OCI-LY1 (cell line): Measurements from ENCODE around the gene ZNF714.

Experiments used
- H2AFZ ChIP-seq: fragments of 200-600 bp; sonication (generic), shearing (Covaris generic); 2 replicates; pipeline ENCODE4 v1.6.0; 2014; ENCODE audit warnings: antibody characterized with exemption, mild to moderate bottlenecking, low read length
- H3F3A ChIP-seq: fragments of 200-600 bp; sonication (generic), shearing (Covaris generic); 2 replicates; pipeline ENCODE4 v1.6.0; 2014; ENCODE audit warnings: mild to moderate bottlenecking, antibody characterized with exemption, low read length, moderate library complexity; ENCODE audit not compliant: insufficient read depth
- H3K27ac ChIP-seq: fragments of 200-600 bp; sonication (generic); 2 replicates; pipeline ENCODE4 v1.5.1; 2014; ENCODE audit warnings: low read length, mixed run types, mild to moderate bottlenecking, low read depth; ENCODE audit not compliant: poor library complexity, severe bottlenecking
- H3K27me3 ChIP-seq: fragments of 200-600 bp; sonication (generic); 2 replicates; pipeline ENCODE4 v1.6.0; 2014; ENCODE audit warnings: antibody characterized with exemption, mild to moderate bottlenecking, low read length, moderate library complexity; ENCODE audit not compliant: insufficient read depth
- H3K36me3 ChIP-seq: fragments of 200-600 bp; sonication (generic); 2 replicates; pipeline ENCODE4 v1.6.1; 2014; ENCODE audit warnings: mild to moderate bottlenecking, antibody characterized with exemption, low read length, moderate library complexity, mixed read lengths; ENCODE audit not compliant: insufficient read depth
- H3K4me1 ChIP-seq: fragments of 200-600 bp; sonication (generic); 2 replicates; pipeline ENCODE4 v1.5.1; 2014; ENCODE audit warnings: mild to moderate bottlenecking, low read length, moderate library complexity; ENCODE audit not compliant: insufficient read depth, severe bottlenecking
- H3K4me2 ChIP-seq: fragments of 200-600 bp; sonication (generic), shearing (Covaris generic); 2 replicates; pipeline ENCODE4 v1.6.1; 2014; ENCODE audit warnings: low read length
- H3K4me3 ChIP-seq: fragments of 200-600 bp; sonication (generic); 2 replicates; pipeline ENCODE4 v1.5.1; 2014; ENCODE audit warnings: low read length, low read depth, mild to moderate bottlenecking, mixed read lengths; ENCODE audit not compliant: poor library complexity, severe bottlenecking
- H3K79me2 ChIP-seq: fragments of 200-600 bp; shearing (Covaris generic); 2 replicates; pipeline ENCODE4 v1.6.1; 2016; ENCODE audit warnings: mixed run types, low read length, mixed read lengths; ENCODE audit not compliant: insufficient read depth
- H3K9ac ChIP-seq: fragments of 200-600 bp; sonication (generic), shearing (Covaris generic); 2 replicates; pipeline ENCODE4 v1.6.1; 2014; ENCODE audit warnings: mild to moderate bottlenecking, low read length, mixed read lengths
- H3K9me2 ChIP-seq: fragments of 200-600 bp; sonication (generic), shearing (Covaris generic); 2 replicates; pipeline ENCODE4 v1.6.1; 2014; ENCODE audit warnings: low read depth, mild to moderate bottlenecking, low read length, mixed read lengths
- H3K9me3 ChIP-seq: fragments of 200-600 bp; shearing (Covaris generic); 2 replicates; pipeline ENCODE4 v1.6.1; 2014; ENCODE audit warnings: low read length, mixed read lengths
- H4K20me1 ChIP-seq: fragments of 200-600 bp; sonication (generic), shearing (Covaris generic); 2 replicates; pipeline ENCODE4 v1.6.0; 2016; ENCODE audit warnings: mild to moderate bottlenecking, low read length; ENCODE audit not compliant: insufficient read depth
- EZH2 ChIP-seq: fragments of 200-600 bp; sonication (generic), shearing (Covaris generic); IDR thresholded peaks from 2 replicates; pipeline ENCODE4 v1.8.0; 2017; ENCODE audit warnings: borderline replicate concordance, mixed run types, mild to moderate bottlenecking, antibody characterized with exemption, low read length, moderate library complexity, mixed read lengths
- TF ChIP-seq, protein P1 (sequence below): fragments of 200-600 bp; sonication (generic), shearing (Covaris generic); IDR thresholded peaks from 2 replicates; pipeline ENCODE4 v1.5.1; 2017; ENCODE audit warnings: mild to moderate bottlenecking, antibody characterized with exemption, low read length, moderate library complexity, mixed read lengths

Gene ZNF714

DNA sequence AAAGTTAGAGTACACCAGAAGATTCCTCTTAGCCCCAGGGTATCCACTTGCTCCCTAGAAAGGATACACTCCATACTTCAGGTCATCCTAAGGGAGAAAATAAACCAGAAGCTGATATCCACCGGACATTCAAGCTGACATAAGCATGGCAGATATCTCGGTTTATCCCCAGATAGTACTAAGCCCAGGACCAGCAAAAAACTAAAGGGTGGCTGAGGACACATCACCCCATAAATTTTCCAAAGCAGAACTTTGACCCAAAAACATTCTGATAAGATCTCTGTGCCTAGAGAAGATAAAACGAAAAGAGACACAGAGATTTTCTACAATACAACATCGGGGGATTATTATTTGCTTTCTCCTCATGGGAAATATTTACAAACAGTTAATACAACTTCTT, 45.9 kb downstream of the ZNF714 start:
- no peaks in the 10 kb centered on the region for H3K9me2 ChIP-seq

DNA sequence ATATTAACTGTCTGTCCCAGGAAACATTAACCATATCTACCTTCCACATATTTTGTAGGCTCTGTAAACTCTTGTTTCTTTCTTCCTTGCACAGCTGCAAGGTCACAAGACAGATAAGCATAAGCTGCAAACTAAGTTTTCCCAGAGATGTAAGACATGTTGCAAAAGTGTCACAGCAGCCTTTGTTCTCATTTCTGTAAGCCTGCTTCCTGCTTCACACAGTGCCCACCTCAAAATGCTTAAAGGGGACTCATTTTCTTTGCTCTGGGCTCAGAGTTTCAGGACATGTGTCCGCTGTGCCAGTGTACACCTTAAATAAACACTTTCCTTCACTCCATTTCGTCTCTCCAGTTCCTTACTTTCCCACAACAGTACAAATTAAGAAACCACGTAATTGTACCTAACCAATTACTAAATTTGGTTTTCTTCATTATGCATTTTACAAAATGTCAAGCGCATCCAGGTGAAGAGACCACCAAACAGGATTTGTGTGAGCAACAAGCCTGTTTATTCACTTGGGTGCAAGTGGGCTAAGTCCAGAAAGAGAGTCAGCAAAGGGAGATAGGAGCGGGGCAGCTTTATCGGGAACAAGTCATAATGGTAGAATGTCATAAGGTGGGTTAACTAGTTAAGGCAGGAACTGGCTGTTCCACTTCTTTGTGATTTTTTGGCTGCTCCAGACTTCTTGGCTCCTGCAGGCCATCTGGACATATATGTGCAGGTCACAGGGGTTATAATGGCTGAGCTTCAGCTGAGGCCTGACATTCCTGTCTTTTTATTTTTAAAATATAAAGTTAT, 47.1 kb downstream of the ZNF714 start:
- H3F3A ChIP-seq = no peaks in the 10 kb centered on the region
- H2AFZ ChIP-seq = no peak overlapping the region
- H3K79me2 ChIP-seq = no peaks in the 10 kb centered on the region
- no peaks in the 10 kb centered on the region for H4K20me1 ChIP-seq
- no peaks in the 10 kb centered on the region for H3K9me3 ChIP-seq
- H3K4me1 ChIP-seq = no peaks in the 10 kb centered on the region
- H3K4me3 ChIP-seq = no peak overlapping the region
- H3K9me2 ChIP-seq = no peaks in the 10 kb centered on the region
- H3K9ac ChIP-seq = no peak overlapping the region
- no peak for TF ChIP-seq EZH2
- TF ChIP-seq, protein P1, sequence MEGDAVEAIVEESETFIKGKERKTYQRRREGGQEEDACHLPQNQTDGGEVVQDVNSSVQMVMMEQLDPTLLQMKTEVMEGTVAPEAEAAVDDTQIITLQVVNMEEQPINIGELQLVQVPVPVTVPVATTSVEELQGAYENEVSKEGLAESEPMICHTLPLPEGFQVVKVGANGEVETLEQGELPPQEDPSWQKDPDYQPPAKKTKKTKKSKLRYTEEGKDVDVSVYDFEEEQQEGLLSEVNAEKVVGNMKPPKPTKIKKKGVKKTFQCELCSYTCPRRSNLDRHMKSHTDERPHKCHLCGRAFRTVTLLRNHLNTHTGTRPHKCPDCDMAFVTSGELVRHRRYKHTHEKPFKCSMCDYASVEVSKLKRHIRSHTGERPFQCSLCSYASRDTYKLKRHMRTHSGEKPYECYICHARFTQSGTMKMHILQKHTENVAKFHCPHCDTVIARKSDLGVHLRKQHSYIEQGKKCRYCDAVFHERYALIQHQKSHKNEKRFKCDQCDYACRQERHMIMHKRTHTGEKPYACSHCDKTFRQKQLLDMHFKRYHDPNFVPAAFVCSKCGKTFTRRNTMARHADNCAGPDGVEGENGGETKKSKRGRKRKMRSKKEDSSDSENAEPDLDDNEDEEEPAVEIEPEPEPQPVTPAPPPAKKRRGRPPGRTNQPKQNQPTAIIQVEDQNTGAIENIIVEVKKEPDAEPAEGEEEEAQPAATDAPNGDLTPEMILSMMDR = no peak
- no peak overlapping the region for H3K27ac ChIP-seq
- no peaks in the 10 kb centered on the region for H3K27me3 ChIP-seq
- no peaks in the 10 kb centered on the region for H3K36me3 ChIP-seq
- H3K4me2 ChIP-seq = no peak overlapping the region

More for the DNA sequence above, 45.9 kb downstream of the ZNF714 start:
- Histone ChIP-seq H3F3A (no peaks in the 10 kb centered on the region), H3K9me3 (no peaks in the 10 kb centered on the region), H3K79me2 (no peaks in the 10 kb centered on the region), H3K9ac (no peak overlapping the region), H4K20me1 (no peaks in the 10 kb centered on the region), H3K4me1 (no peaks in the 10 kb centered on the region), H3K4me2 (no peak overlapping the region), H3K4me3 (no peak overlapping the region), H3K27me3 (no peaks in the 10 kb centered on the region), H3K27ac (no peak overlapping the region), H3K36me3 (no peaks in the 10 kb centered on the region), H2AFZ (no peak overlapping the region)
- TF ChIP-seq, protein P1 = no peak

DNA sequence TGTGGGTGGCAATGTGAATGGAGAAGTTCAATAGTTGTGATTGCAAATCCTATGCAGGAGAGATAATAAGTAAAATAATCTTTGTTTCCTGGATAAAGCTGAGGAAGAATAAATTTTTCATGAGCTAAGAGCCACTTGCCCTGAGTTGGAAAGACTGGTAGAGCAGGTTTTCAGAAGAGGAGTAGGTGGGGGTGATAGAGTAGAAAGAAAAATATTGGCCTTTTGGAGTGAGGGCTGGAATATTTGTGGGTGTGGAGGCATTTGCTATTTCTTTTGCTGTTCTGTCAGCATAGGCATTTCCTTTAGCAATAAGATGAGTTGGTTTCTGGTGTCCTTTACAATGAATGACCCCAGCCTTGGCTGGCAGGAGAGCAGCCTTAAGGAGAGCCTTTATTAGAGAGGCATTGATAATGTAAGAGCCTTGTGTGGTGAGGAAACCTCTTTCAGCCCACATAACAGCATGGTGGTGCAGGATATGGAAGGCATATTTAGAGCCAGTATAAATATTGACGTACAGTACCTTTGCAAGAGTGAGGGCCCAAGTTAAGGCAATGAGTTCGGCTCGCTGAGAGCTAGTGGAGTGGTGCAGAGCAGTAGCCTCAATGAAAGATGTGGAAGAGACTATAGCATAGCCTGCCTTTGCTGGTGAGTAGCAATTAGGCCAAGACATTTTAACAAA, 48.2 kb downstream of the ZNF714 start:
- Histone ChIP-seq H3K9ac (no peak overlapping the region), H3K4me1 (no peaks in the 10 kb centered on the region), H3K79me2 (no peaks in the 10 kb centered on the region), H3F3A (no peaks in the 10 kb centered on the region), H3K27ac (no peak overlapping the region), H4K20me1 (no peaks in the 10 kb centered on the region), H3K4me2 (no peak overlapping the region), H3K27me3 (no peaks in the 10 kb centered on the region), H3K4me3 (no peak overlapping the region), H2AFZ (no peak overlapping the region), H3K9me2 (no peaks in the 10 kb centered on the region), H3K36me3 (no peaks in the 10 kb centered on the region), H3K9me3 (no peaks in the 10 kb centered on the region)
- TF ChIP-seq, protein P1 = no peak
- TF ChIP-seq EZH2 = no peak
